Measurements from ENCODE around the gene TMEM108. TPM values are rescaled to one million over a fixed set of nuclear protein-coding genes. Genes with fewer than 3 reads are reported as not detected.

Gene TMEM108
- not detected in 2 replicates for total RNA-seq

DNA sequence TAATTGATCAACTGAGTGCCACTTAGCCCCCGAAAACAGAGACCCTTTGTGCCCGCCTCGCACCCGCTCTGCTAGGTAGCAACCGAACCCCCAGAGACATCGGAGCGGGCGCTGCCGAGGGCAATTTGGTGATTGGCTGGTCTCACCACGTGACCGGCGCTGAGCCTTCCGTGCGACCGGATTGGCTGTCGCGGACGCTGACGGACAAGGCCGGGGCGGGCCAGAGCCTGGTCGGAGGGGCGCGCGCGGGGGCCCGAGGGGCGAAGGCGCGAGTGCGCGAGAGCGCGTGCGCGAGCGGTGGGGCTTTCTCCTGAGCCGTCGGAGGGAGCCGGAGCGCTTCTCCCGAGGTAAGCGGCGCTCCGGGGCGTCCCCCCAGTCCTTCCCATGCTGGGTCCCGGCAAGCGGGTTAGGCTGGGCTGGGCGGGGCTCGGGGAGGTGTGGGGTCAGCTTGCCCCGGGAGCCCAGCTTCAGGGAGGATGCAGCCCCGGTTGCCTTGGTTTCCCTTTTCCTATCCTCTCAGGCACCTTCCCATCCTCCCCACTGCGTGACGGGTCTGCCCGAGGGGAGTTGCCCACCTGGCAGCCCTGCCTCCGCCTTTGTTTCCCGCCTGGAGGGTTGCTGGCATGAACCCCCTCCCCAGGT lies at the start of gene TMEM108:
Gene TMEM108 (plus strand): TSS at position 303 of the 642 bp plus-strand sequence.

GRCh38 chr3:133400006-133400515 lies 361.9 kb downstream of the TMEM108 start, which contains the start of gene BFSP2:
TSS of gene BFSP2 (plus strand) at chr3:133400056. CDS start at chr3:133400084, 28 bp downstream.

All from airway epithelial cell (primary cell).